Measurements from ENCODE around the gene ASTN1.

ASTN1 gene

DNA sequence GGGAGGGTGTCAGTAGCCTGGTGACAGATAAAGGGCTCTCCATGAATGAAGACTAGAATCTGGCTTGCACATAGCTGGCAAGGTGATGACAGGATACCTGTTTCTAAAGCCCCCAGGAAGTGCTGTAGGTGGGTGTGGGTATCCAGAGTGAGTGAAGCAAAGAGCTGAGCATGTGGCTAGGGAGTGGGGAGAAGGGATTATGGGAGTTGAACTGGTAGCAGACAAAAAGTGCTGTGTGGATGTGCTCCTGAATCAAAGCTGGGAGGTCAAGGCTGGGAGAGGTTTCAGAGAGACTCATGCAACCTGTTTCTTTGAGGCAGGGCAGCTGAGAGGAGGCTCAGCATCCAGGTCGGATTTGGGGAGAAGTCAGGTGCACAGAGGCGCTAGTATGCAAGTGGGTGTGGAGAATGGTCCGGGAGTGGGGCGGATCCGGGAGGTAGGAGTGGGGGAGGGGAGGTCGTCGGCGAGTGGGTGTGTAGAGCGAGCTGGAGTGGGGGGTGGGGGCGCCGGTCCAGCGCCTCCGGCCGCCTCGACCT, 600 bp downstream of the ASTN1 start:
- DNase-seq (ENCODE audit: low read depth in 2 of 2), result no peak

DNA sequence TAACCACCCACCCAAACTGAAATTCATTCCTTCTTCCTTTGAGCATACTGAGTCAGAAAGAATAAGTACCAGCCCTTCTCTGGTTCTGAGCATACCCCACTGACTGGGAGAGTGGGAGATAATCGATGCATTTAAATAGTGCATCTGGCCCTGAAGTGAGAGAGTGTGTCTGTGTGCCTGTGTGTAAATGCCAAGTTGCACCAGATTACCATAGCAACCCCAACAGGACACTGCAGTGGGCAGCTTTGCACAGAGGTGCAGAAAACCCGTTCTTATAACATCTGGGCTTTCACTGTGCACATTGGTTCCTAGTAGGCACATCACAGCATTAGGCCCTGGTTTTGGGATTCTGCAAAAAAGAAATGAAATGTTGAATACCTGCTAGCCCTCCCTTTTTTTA, 2.3 kb downstream of the ASTN1 start:
- DNase-seq (ENCODE audit: low read depth in 2 of 2), result no peak

DNA sequence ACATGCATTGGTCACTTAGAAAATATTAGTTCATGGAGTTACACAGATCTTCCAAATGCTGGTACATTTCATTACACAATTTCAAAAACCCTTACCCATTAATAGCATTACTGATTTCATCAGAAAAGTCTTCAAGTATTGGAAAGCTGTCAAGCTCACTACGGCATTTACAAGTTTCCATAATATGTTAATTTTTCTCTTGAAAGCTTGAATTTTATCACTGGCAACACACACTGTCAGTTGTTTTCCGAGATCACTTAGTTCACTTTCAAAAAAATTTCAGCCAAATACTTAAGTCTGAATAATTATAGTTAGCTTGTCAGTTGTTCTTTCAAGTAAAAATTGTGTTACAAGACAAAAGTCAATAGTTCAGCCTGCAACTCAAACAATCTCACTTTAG, 18.0 kb downstream of the ASTN1 start:
- DNase-seq (ENCODE audit: low read depth in 2 of 2), result no peak

DNA sequence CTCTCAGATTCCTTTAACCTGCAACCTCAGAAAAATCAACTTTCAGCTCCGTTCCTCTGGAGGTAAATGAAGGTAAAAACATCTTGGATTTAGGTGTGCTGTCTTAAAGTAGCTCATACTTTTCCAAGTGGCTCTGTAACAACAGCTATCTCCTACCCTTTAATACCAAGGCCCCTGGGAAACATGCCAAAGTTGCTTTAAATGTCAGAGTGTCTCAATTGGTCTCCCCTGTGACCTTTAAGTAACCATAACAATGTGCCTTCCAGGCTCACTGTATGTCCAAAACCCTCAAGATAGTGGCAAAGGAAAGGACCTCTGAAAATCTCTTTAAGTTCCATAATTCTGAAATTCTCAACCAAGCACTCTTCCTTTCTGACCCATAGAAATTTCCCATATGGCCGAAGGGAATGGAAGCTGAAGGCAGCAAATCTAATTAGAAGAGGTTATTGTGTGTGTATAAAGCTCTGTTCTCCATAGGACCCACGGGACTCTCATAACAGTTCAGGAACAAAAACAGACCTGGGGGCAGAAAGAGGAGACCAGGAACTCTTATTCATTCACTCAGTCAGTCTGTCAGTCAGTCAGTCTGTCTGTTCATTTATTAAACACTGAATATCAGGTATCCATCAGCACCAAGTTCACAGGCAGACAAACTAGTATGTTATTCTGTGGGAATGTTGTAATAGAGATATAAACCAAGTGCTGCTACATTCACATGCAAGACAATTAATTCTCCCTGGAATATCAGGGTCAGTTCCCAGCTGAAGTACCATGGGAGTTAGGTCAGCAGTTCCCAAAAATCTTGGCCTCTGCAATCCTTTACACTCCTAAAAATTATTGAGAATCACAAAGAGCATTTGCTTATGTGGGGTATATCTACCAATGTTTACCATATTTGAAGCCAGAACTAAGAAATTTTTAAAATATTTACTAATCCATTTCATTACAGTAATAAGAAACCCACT, 19.1 kb downstream of the ASTN1 start:
- DNase-seq (ENCODE audit: low read depth in 2 of 2), result no peak

DNA sequence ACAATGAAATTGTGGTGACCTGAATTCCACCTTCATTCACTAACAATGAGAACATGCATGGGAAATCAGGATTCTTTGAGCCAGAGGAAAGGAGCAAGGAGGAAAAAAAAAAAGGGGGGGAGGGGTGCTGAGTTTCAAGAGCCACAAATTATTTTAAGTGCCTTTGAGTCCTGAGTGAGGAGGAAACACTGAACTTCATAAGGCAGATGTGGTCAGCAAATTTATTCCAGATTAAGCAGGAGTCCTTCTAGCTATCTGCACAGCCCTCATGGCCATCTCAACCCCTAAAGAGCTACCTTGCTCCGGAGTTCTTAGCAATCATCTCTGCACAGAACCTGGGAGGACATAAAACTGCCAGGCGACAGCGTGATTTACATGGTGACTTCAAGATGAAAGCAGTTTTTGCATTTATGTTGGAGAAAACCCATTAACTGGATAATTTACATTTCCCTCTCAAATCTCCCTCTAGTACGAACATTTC, 21.7 kb downstream of the ASTN1 start:
- no peak for DNase-seq (ENCODE audit: low read depth in 2 of 2)

DNA sequence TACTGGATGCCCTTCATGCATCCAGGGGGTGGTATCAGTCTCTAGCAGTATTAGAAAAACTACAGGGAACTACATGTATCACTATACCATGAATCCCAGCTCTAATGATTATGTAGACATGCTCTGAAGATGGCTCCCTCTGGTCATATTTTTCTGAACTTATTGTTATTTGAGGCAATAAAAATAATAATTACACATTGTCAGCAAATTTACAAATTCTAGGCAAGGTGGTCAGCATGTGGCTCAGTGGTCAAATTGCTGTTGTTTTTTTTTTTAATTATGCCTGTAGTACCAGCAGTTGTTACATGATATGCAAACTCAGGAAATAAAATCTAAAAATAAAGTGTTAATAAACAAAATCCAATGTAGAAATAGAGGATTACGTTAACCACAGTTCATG, 22.5 kb downstream of the ASTN1 start:
- DNase-seq (ENCODE audit: low read depth in 2 of 2), result no peak

DNA sequence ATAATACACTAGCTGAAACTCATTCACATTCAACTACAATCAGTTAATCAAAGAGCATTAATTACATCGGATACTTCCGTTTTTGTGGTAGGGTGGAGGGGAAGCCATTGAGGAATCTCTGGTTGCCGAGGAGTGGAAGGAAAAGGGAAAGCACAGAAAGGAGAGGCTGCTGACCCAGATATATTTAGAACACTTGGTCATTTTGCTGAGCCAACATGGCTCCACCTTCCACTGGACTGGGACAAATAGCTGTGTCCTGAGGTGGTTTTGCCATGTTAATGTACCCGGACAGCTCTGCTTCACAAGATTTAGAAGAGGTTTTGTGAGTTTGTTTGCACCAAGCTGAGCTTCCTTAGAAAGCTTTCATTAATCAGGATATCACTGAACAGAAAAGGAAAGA, 26.2 kb downstream of the ASTN1 start:
- no peak for DNase-seq (ENCODE audit: low read depth in 2 of 2)

DNA sequence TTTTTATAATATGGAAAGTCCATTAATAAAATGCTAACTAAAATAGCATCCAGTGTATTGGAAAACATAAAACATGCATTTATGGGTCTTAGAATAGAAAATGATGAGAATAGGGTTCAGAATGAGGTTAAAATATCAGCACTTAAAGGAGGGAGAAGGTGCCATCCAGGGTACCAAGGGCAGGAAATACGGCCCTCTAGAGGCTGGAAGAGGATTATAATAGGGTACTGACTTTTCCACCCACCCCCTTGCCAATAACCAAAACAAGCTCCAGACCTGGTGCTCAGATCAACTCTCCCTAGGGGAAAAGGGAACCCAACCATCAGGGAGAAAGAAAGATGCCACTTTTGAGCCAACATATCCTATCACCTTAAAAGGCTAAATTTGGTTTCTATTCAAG, 26.7 kb downstream of the ASTN1 start:
- no peak for DNase-seq (ENCODE audit: low read depth in 2 of 2)

DNA sequence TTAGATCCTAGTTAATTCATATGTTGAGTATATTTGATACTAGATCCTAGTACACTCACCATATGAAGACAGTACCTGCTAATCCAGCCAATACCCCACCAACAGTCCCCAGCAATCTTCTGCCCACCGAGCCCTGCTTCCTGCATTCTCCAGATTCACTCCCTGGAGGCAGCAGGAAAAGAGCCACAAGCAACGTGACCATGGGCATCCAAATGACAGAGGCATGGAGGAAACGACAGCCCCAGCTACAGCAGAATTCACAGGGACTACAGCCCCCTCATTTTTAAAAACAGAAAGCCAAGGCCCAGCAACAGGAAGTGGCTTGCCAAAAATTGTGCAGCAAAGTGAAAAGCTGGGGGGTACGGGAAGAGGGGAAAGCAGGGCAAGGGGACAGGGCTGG, 29.3 kb downstream of the ASTN1 start:
- no peak for DNase-seq (ENCODE audit: low read depth in 2 of 2)

DNA sequence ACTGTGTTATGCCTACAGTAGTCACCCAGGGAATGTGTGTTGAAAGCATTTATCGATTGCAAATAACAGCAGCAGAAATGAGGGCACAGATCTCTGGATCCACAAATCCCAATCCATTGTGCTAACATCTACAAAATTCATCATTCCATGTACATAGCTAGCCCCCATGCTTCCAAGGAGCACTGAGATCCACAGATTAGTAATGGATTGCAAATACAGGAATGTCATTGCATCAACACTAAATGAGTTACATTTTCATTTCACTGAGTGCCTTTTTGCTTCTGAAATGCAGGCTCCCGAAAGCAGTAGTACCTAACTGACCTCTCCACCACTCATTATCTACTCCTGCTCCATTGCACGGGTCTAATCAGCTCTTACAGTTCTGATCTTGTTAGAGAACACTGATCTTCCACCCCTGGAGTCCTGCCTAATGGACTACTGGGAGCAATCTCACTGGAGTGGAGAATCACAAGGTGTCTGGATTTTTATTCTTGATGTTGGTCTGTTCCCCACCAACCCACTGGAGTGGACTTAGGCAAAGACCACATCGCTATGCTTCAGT, 30.5 kb downstream of the ASTN1 start:
- no peak for DNase-seq (ENCODE audit: low read depth in 2 of 2)

DNA sequence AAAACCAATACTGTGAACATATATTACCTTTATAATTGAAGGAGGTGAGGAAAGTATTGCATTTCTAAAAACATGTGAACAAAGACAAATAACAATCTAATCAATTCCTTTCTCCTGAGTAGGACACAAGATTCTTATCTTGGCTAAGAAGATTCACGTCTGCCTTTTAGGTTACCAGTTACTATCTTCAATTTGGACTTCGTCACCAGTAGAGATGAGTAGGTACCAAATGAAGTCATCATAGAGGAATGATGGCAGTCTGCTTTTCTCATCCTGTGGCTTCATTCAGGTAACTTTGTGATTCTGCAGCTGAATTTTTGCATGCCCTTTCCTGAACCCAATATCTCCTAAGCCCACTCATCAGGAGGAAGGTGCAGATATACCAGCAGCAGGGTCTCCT, 32.4 kb downstream of the ASTN1 start:
- DNase-seq (ENCODE audit: low read depth in 2 of 2), result no peak

DNA sequence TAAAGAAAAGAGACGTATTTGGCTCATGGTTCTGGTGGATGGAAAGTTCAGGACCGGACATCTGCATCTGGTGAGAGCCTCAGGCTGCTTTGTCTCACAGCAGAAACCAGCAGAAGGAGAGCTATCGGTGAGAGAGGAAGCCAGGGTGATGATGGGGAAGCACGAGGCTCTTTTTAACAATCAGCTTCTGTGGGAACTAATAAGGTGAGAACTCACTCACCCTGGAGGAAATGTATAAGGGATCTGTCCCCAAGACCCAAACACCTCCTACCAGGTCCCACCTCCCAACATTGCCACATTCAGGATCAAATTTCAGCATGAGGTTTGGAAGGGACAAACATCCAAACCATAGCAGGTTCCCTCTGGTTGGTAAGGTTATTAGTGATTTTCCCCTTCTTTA, 32.8 kb downstream of the ASTN1 start:
- no peak for DNase-seq (ENCODE audit: low read depth in 2 of 2)

DNA sequence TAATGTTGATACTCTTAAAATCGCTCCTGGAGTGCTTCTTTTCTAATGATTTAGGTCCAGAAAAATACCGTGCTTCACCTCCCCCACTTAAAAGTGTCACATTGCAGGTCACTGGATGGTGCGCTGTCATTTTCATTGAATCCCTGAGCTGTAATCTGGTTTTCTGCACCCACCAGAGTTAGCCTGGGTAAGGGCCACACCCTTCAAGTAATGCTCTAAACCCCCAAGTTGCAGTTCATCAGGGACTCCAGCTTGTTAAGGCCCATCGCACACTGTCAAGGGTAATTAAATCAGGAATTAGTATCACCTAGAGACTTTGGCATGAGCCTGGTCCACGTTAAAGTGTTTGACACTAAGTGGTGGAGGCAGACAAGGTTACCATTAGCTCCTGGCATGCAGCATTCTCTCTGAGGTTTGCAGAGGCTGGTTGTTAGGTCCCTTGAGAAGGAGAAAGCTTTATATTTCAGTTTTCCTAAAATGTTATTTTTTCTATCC, 34.0 kb downstream of the ASTN1 start:
- DNase-seq (ENCODE audit: low read depth in 2 of 2), result no peak

DNA sequence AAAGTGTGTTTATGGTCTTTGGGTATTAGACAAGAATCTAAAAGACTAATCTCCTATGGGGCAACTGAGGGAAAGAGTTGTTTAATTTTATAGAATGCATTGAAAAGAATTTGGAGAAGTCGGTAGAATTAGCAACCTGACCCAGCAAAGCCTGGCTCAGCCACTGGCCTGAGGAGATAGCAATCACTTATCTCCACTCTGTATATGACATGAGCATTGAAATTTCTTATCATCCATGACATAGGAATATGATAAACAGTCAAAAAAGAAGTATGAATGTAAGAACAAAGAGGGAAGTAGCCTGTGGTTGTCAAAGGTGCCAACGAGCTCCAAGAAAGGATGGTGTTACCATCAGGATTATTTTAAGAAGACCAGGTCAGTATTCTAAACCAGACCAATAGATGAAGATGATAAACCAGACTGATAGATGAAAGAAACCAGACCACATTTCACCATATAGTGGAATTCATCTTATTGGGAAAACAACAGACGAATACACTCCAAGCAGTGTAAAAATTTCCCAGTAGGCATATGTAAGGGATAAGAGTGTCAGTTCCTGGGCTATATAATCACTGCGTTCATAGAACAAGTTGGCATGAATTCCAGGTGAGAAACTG, 35.7 kb downstream of the ASTN1 start:
- DNase-seq (ENCODE audit: low read depth in 2 of 2), result no peak

DNA sequence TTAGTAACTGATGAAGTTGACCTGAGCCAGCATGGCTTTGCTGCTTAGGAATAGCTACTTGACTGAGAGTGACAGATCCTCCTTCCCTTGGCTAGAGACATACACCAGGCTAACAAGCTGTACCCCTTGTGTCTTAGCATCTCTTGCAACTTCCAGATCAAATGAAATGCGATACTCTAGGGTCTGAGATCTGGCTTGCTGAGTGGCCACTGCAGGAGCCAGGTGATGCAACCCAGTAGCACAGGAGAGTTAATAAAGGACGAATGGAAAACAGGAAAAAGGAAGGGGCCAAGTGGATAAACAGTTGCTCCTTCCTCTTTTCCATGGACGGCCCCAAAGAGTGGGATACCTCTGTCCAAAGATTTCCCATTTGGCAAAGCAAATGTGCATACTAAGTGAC, 38.2 kb downstream of the ASTN1 start:
- DNase-seq (ENCODE audit: low read depth in 2 of 2), result no peak

DNA sequence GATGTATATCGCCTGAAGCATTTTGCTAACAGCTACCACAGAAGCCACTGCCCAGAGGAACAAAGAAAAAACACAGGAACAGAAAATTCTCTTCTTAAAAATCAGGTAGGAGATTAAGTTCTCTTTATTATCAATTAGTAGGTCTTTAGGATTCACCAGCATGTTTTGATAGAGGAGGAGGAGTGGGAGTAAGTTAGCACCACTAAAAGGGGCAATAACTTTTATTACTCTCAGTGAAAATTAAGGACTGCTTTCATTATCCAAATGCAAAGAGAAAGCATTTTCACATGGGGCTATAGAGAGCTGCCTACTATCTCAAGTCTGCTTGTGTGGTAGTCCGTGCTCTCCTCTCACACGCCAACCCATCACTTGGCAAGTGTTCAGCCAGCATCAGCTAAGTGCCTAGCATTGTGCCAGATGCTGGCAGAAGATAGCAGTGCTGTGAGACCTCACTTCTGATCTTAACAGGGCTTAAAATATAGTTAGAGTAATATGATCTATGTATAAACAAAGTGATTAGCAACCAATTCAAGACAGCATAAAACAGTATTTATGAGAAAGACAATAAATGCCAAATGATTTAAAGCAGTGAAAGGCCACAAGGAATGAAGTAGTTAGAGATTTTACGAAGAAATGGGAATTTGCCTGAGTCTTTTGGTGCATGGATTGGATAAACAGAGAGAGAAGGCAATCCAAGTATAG, 39.8 kb downstream of the ASTN1 start:
- DNase-seq (ENCODE audit: low read depth in 2 of 2), result no peak

DNA sequence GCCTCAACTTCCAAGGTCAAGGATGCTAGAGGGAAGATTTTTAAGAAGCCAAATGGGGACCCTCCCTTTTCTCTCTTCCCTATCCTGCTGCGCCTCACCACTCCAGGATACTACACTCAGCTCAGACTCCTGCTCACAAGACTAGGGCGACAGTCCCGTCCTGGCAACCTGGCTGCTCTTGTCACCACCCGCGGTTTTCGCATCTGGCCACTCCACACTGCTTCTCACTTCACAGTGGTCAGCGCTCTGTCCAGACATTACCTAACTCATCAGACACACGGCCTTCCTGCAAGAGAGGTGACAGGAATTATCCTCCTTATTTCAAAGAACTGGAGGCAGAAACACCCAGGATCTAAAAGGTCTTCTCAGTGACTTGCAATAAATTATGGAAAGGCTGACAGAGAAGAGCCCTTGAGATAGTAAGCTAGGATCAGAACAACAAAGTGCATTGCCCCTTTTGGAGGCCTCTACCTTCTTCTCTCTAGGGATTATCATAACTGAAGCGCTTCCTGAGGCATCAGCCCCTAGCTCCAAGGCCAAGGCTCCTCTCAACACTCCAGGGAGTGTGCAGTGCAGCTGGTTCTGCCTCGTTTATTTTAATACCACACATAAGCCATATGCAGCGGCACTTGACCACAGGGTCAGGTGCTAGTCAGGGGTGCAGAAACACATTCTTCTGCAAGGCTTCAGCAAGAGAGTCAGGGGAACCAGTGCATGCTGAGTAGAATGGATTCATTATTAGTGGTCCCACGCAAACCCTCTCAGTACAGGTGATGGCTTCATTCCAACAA, 41.9 kb downstream of the ASTN1 start:
- DNase-seq (ENCODE audit: low read depth in 2 of 2), result no peak

DNA sequence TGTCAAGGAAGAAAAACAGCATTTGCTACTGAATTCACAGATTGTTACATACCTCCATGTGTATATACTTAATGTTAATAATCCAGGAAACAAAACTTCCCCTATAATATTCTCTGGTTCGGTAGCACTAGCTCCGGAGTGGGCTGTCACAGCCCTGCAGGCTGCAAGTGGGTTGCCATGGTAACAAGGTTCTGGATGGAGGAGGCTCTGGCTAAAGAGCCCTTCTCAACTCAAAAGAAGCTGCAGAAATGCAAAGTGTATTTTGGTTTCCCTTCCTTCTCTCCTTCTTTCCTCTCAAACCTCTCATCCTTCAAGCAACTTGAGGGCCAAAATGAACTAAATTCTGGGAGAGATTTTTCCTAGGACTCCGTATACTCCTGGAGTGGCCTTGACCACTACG, 45.2 kb downstream of the ASTN1 start:
- no peak for DNase-seq (ENCODE audit: low read depth in 2 of 2)

DNA sequence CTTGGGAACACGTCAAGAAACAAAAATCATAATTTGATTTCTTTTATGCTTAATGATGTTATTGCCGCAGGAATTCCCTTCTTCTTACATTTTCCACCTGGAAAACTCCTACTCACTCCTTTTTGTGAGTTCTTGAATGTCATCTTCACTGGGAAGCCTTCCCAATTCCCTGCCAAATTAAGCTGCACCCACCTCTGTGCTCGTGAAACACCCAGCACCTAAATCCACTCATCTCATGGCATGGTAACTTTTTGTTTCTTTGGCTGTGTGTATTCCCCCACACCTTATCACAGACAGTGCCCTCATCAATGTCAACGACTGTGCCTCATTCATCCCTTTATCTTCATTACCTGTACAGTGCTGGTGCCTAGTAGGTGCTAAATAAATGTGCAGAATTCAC, 45.6 kb downstream of the ASTN1 start:
- no peak for DNase-seq (ENCODE audit: low read depth in 2 of 2)

DNA sequence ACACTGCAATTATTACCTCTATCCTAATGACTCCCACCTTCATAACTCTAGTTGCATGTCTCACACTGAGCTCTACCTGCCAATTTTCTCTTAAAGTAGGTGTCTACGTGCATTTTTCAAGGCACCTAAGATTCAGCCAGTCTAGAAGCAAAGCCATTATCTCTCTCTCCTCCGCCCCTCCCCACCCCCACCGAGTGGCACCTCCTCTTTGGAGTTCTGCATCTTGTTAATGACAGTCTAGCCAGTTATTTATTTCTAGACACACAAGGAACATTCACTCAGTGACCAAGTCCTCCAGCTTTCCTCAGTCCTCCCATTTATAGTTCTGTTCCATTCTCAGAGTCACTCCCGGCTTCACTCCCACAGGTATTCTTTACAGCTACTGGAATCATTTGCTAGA, 47.6 kb downstream of the ASTN1 start:
- no peak for DNase-seq (ENCODE audit: low read depth in 2 of 2)

Data from stimulated activated CD8-positive, alpha-beta memory T cell treated with anti-CD3 and anti-CD28 coated beads, Interleukin-7, amount 100 ng/mL, for 1 hour (primary cell).